Caki2 (cell line): ENCODE data around the gene IFIT3. TPM values are rescaled to one million over a fixed set of nuclear protein-coding genes. Genes with fewer than 3 reads are reported as not detected.

Experiments used
- DNase-seq: peaks from one replicate; pipeline ENCODE4 v3.0.0-alpha.2; 2015; ENCODE audit warnings: low read depth
- in situ Hi-C: cut with HindIII; loops from 2 replicates; pipeline ENCODE4 v1.10.0; 2016; ENCODE audit warnings: low sequenced_read_pairs, low pct_unique_long_range_greater_than_20kb, mixed read lengths
- total RNA-seq: library from RNA; depleted of rRNA; stranded (reverse); fragments of >200 nt; shearing (Covaris generic); gene quantifications from 2 replicates; pipeline ENCODE4 v1.2.3, GENCODE V29; 2014; ENCODE audit warnings: low replicate concordance; rRNA removed

The IFIT3 gene
- total RNA-seq, 1 experiment from 2014 or later: 11.3 TPM

- in situ Hi-C loops: no loop called here
- no peak for DNase-seq
Measured at GRCh38 chr10:89371079-89371478, 43.3 kb downstream of the IFIT3 start.

GRCh38 chr10:89371987-89372386, 44.2 kb downstream of the IFIT3 start:
- in situ Hi-C loops: no loop called here
- DNase-seq: no peak

- DNase-seq: peak; percentile 92
- in situ Hi-C loops: no loop called here
Measured at GRCh38 chr10:89373916-89374711, 46.3 kb downstream of the IFIT3 start.

- no peak for DNase-seq
- in situ Hi-C loops: no loop called here
Measured at GRCh38 chr10:89374713-89375141, 46.9 kb downstream of the IFIT3 start.

GRCh38 chr10:89377705-89378637, 50.2 kb downstream of the IFIT3 start, which contains the start of gene IFIT1B:
IFIT1B (plus strand) TSS chr10:89378056; CDS start chr10:89378136, 80 bp downstream.
- no peak for DNase-seq
- in situ Hi-C loops: no loop called here

GRCh38 chr10:89379103-89379502, 51.3 kb downstream of the IFIT3 start:
- in situ Hi-C loops: no loop called here
- DNase-seq: no peak

- no peak for DNase-seq
- in situ Hi-C loops: no loop called here
Measured at GRCh38 chr10:89382757-89383156, 55.0 kb downstream of the IFIT3 start.

GRCh38 chr10:89384474-89385340, 56.9 kb downstream of the IFIT3 start:
- in situ Hi-C loops: no loop called here
- DNase-seq: no peak

GRCh38 chr10:89388806-89389205, 61.0 kb downstream of the IFIT3 start:
- DNase-seq: no peak
- in situ Hi-C loops: no loop called here

GRCh38 chr10:89389254-89389653, 61.5 kb downstream of the IFIT3 start:
- DNase-seq: peak; percentile 27
- in situ Hi-C loops: no loop called here

Other genes starting within 250 kb of the IFIT3 start
- not detected in 2 replicates for gene CH25H, start 120.7 kb upstream of the IFIT3 start, total RNA-seq
- 49.8 and 61.0 TPM in 2 replicates for gene LIPA, start 76.2 kb upstream of the IFIT3 start, total RNA-seq
- gene IFIT2, start 26.0 kb upstream of the IFIT3 start, total RNA-seq: 5.9 and 7.9 TPM in 2 replicates
- not detected in 2 replicates for gene IFIT1B, start 50.1 kb downstream of the IFIT3 start, total RNA-seq
- gene IFIT1, start 64.6 kb downstream of the IFIT3 start, total RNA-seq: 19.8 and 26.9 TPM in 2 replicates
- gene IFIT5, start 86.6 kb downstream of the IFIT3 start, total RNA-seq: 7.2 and 16.0 TPM in 2 replicates
- gene SLC16A12, start 207.6 kb downstream of the IFIT3 start, total RNA-seq: 0.51 and 2.6 TPM in 2 replicates